GM12878 (cell line): ENCODE results near the gene ADCY1. TPM values are rescaled to one million over a fixed set of nuclear protein-coding genes. Genes with fewer than 3 reads are reported as not detected.

ENCODE experiments used
- ATAC-seq: fragments of 200-7000 bp; cut with Tn5 transposase; 3 replicates; pipeline ENCODE4 v1.9.1; 2020; ENCODE audit warnings: mild to moderate bottlenecking, moderate library complexity
- BruUV-seq: library from RNA; stranded (reverse); fragments of 400-500 nt; replicated peaks from 2 replicates; lab custom pipeline; 2021; lab: Mats Ljungman, UMichigan
- CTCF ChIA-PET: fragments of 300-600 bp; sonication (Branson Sonifier 250); formaldehyde crosslinking; extraction: SDS; loops from one replicate; lab custom pipeline; 2021; ENCODE audit warnings: inconsistent platforms; lab: Yijun Ruan, JAX
- POLR2A ChIA-PET: fragments of 350-600 bp; formaldehyde crosslinking; extraction: SDS; loops from one replicate; lab custom pipeline; 2021; ENCODE audit warnings: inconsistent platforms; lab: Charles Lee
- RAD21 ChIA-PET: fragments of 300-600 bp; sonication (Branson Sonifier 250); formaldehyde crosslinking; loops from one replicate; lab custom pipeline; 2023; ENCODE audit warnings: antibody characterized with exemption; ENCODE audit not compliant: unreplicated experiment; lab: Charles Lee
- SMC1A ChIA-PET: fragments of 300-600 bp; sonication (Branson Sonifier 250); formaldehyde crosslinking; loops from one replicate; lab custom pipeline; 2023; ENCODE audit not compliant: unreplicated experiment, uncharacterized antibody; lab: Charles Lee
- DNase-seq: peaks from one replicate; pipeline ENCODE4 v3.0.0-alpha.2; 2011; ENCODE audit warnings: low read depth, low spot score
- FAIRE-seq: peaks from 3 replicates; lab custom pipeline; 2011; peaks lifted over from hg19 to GRCh38; lab: Jason Lieb, UNC
- H2AFZ ChIP-seq: 2 replicates; pipeline ENCODE4 v1.6.0; 2011; ENCODE audit warnings: low read depth, low read length, control low read depth; ENCODE audit not compliant: control insufficient read depth
- H3K27ac ChIP-seq: 2 replicates; pipeline ENCODE4 v1.5.1; 2011; ENCODE audit warnings: control low read depth; ENCODE audit not compliant: control insufficient read depth, insufficient read depth
- H3K27me3 ChIP-seq, 2 experiments: replicated peaks in 1 of 2; 2 replicates each; pipeline versions ENCODE4 v1.6.0 to v1.6.1; 2011; ENCODE audit warnings: low read length in 1 of 2; ENCODE audit not compliant: control insufficient read depth in 2 of 2, insufficient read depth in 2 of 2
- H3K36me3 ChIP-seq, 2 experiments: 2 replicates each; pipeline ENCODE4 v1.5.1; 2011; ENCODE audit warnings: low read length in 1 of 2; ENCODE audit not compliant: control insufficient read depth in 2 of 2, insufficient read depth in 2 of 2
- H3K4me1 ChIP-seq: 2 replicates; pipeline ENCODE4 v1.6.1; 2011; ENCODE audit warnings: mild to moderate bottlenecking, low read length, moderate library complexity, mixed read lengths; ENCODE audit not compliant: control insufficient read depth, insufficient read depth
- H3K4me2 ChIP-seq: 2 replicates; pipeline ENCODE4 v1.6.0; 2011; ENCODE audit warnings: control low read depth; ENCODE audit not compliant: control insufficient read depth, insufficient read depth
- H3K4me3 ChIP-seq: fragments of 200-600 bp; sonication (generic); 2 replicates; pipeline ENCODE4 v1.5.1; 2016
- H3K79me2 ChIP-seq: 2 replicates; pipeline ENCODE4 v1.6.0; 2011; ENCODE audit warnings: low read length; ENCODE audit not compliant: control insufficient read depth, insufficient read depth
- H3K9ac ChIP-seq: 2 replicates; pipeline ENCODE4 v1.8.0; 2011; ENCODE audit warnings: low read length, control low read depth, mixed read lengths; ENCODE audit not compliant: control insufficient read depth, insufficient read depth
- H3K9me3 ChIP-seq: replicated peaks from 3 replicates; pipeline ENCODE4 v1.5.1; 2011; ENCODE audit warnings: mild to moderate bottlenecking, low read length; ENCODE audit not compliant: control insufficient read depth, insufficient read depth
- H4K20me1 ChIP-seq: 2 replicates; pipeline ENCODE4 v1.6.0; 2011; ENCODE audit not compliant: control insufficient read depth, insufficient read depth
- ASH2L ChIP-seq: fragments of 300-600, 200-600 bp; sonication (generic); IDR thresholded peaks from 2 replicates; pipeline ENCODE4 v1.6.1; 2017; ENCODE audit warnings: low read depth, mild to moderate bottlenecking, borderline replicate concordance
- EED ChIP-seq: sonication (generic); IDR thresholded peaks from 2 replicates; pipeline ENCODE4 v1.6.1; 2016; ENCODE audit warnings: antibody characterized with exemption, low read depth
- GATAD2B ChIP-seq: fragments of 450-650 bp; conservative IDR thresholded peaks from 2 replicates; pipeline ENCODE4 v1.6.1; 2017; ENCODE audit warnings: low read depth, mild to moderate bottlenecking, moderate library complexity
- MEF2B ChIP-seq: fragments of 450-650 bp; IDR thresholded peaks from 2 replicates; pipeline ENCODE4 v1.6.1; 2018; ENCODE audit warnings: mild to moderate bottlenecking, moderate library complexity; ENCODE audit not compliant: partially characterized antibody, poor library complexity, severe bottlenecking
- MYC ChIP-seq: IDR thresholded peaks from 2 replicates; pipeline ENCODE4 v1.6.1; 2011; ENCODE audit warnings: mild to moderate bottlenecking, low read length, moderate library complexity, inconsistent platforms; ENCODE audit not compliant: insufficient read depth, insufficient replicate concordance, insufficient read length, severe bottlenecking
- NRF1 ChIP-seq: conservative IDR thresholded peaks from 2 replicates; pipeline ENCODE4 v1.6.1; 2011; ENCODE audit warnings: mild to moderate bottlenecking, low read depth, low read length, improper control_type of control experiment
- POLR2A ChIP-seq: IDR thresholded peaks from 2 replicates; pipeline ENCODE4 v1.6.1; 2011; ENCODE audit warnings: low read depth, mild to moderate bottlenecking, low read length
- RAD51 ChIP-seq: fragments of 450-650 bp; IDR thresholded peaks from 2 replicates; pipeline ENCODE4 v1.6.1; 2016; ENCODE audit warnings: moderate library complexity, mild to moderate bottlenecking, inconsistent platforms
- SIX5 ChIP-seq: IDR thresholded peaks from 2 replicates; pipeline ENCODE4 v1.6.1; 2011; ENCODE audit warnings: mild to moderate bottlenecking, low read depth, low read length, moderate library complexity; ENCODE audit not compliant: severe bottlenecking
- SRF ChIP-seq, 2 experiments: IDR thresholded peaks; 2 replicates each; pipeline ENCODE4 v1.6.1; 2011; ENCODE audit warnings: low read depth in 2 of 2, low read length in 2 of 2, mild to moderate bottlenecking in 1 of 2, moderate library complexity in 1 of 2
- SUPT20H ChIP-seq: IDR thresholded peaks from 2 replicates; pipeline ENCODE4 v1.6.1; 2011; ENCODE audit warnings: low read depth, mild to moderate bottlenecking, low read length, moderate library complexity, borderline replicate concordance; ENCODE audit not compliant: control insufficient read depth
- TARDBP ChIP-seq: IDR thresholded peaks from 2 replicates; pipeline ENCODE4 v1.6.1; 2016; ENCODE audit warnings: borderline replicate concordance
- TBL1XR1 ChIP-seq: IDR thresholded peaks from 2 replicates; pipeline ENCODE4 v1.6.1; 2012; ENCODE audit warnings: low read depth, low read length, improper control_type of control experiment
- TCF7 ChIP-seq: IDR thresholded peaks from 2 replicates; pipeline ENCODE4 v1.6.1; 2014; ENCODE audit warnings: antibody characterized with exemption, borderline replicate concordance
- YY1 ChIP-seq: IDR thresholded peaks from 2 replicates; pipeline ENCODE4 v1.6.1; 2011; ENCODE audit warnings: low read depth, mild to moderate bottlenecking, low read length
- ZBTB11 ChIP-seq: fragments of 450-650 bp; formaldehyde crosslinking; IDR thresholded peaks from 2 replicates; pipeline ENCODE4 v1.5.0; 2022; ENCODE audit warnings: mild to moderate bottlenecking, missing genetic modification characterization
- WGBS: methylation state at CpG from one replicate; pipeline ENCODE4 v1.1.6; 2016; ENCODE audit warnings: low lambda C conversion rate; ENCODE audit not compliant: insufficient replicate concordance, insufficient coverage; ENCODE audit errors: missing lambda C conversion rate; 5-methylcytosine and 5-hydroxymethylcytosine counted together
- in situ Hi-C: fragments of 300-500 bp; cut with MboI; formaldehyde crosslinking; loops from 9 replicates; pipeline ENCODE4 v1.14.3; 2018; ENCODE audit warnings: mixed read lengths
- intact Hi-C: fragments of 100-400 bp; cut with micrococcal nuclease; formaldehyde crosslinking; loops from one replicate; pipeline ENCODE4 v1.14.2; 2022; ENCODE audit not compliant: unreplicated experiment
- polyA plus RNA-seq, 11 experiments: library from polyadenylated mRNA; depleted of rRNA in 4 of 11; unstranded in 6 of 11; stranded (reverse) in 5 of 11; fragments of >200 nt; fragmentation: Nextera tagmentation in 4 of 11; fragmentation: Illumina TruSeq in 1 of 11; extraction: Ambion mirVana in 4 of 11; extraction: Trizol in 1 of 11; gene quantifications; 1 replicate in 1 of 11; 2 replicates in 10 of 11; pipeline versions ENCODE4 v1.2.1 to v1.2.3, GENCODE V29; 2011 to 2016; ENCODE audit warnings: inconsistent platforms in 2 of 11, missing spikeins in 2 of 11, low read depth in 1 of 11
- total RNA-seq, 4 experiments: library from RNA; depleted of rRNA in 3 of 4; stranded (reverse); fragments of >200 nt in 3 of 4; fragmentation: Illumina TruSeq in 1 of 4; extraction: Trizol in 1 of 4; gene quantifications; 2 replicates each; pipeline versions ENCODE4 v1.2.1 to v1.2.3, GENCODE V29; 2013 to 2021

Gene ADCY1
- total and polyA plus RNA-seq, 10 of the 15 experiments (the other 5 are each of a cell fraction or from before 2014, with no cell fraction given): 0.13 to 1.4 (median 0.45) TPM; not detected in 1

DNA sequence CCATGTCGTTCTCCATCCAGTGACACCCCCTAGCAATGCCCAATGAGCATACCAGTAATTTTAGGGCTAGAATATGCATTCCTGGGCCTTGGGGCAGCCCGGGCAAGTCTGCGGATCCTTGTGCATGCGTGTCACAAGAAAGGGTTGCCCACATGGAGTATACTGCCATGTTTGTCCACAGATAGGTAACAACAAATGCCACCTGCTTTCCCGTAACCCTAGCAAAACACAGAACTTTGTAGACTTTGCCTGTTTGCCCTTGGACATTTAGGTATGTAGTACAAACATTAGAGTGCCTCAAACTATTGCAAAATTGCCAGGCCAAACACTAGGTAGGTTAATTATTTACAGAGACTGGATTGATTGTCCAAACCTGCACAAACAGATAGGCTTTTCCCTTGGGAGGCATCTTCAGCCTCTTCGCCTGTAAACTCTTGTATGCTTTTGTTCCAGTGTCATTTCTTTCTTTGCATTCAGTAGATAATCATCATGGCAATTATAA, 117.0 kb downstream of the ADCY1 start (continued):
- TF ChIP-seq TARDBP (no peak), TCF7 (no peak), SUPT20H (no peak), YY1 (no peak), ZBTB11 (CRISPR knock-in tag) (no peak), GATAD2B (no peak), NRF1 (no peak), POLR2A (no peak), ASH2L (no peak), EED (no peak), SRF (IDR thresholded peaks at IDR 0.05; ENCODE audit: low read depth in 2 of 2, low read length in 2 of 2) (no peak)

DNA sequence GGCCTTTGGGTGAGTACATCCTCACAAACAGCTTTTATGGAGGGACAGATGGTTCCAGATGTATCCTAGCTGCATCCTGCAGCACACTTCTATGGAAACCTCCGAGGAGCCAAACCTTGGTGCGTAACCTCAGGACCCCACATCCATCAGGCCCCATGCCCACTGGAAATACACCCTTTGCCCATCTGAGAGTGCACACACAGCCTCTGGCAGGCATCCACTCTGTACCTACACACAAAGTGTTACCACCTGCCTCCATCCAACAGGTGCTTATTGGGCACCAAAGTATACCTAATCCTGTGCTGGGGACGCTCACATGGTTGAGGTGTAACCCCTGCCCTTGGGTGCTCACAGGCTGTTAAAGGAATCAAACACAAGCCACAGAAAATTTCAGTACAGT, 117.9 kb downstream of the ADCY1 start:
- H4K20me1 ChIP-seq: no peaks in the 10 kb centered on the region
- ChIA-PET POLR2A (no interaction called here), CTCF (no interaction called here), RAD21 (no interaction called here), SMC1A (no interaction called here)
- no peaks in the 10 kb centered on the region for H3K36me3 ChIP-seq
- H3K4me1 ChIP-seq: no peaks in the 10 kb centered on the region
- H3K27ac ChIP-seq: no peak overlapping the region
- WGBS: 31% methylated on average over 3 of the region's 3 CpGs
- no peak overlapping the region for H3K4me2 ChIP-seq
- no peak overlapping the region for H3K4me3 ChIP-seq
- no peaks in the 10 kb centered on the region for H3K79me2 ChIP-seq
- no peak overlapping the region for H2AFZ ChIP-seq
- BruUV-seq: no TSS peak
- in situ Hi-C loops (no loop called here), intact Hi-C loops (no loop called here)
- H3K9ac ChIP-seq: no peak overlapping the region
- ATAC-seq: no peak
- no peaks in the 10 kb centered on the region for H3K27me3 ChIP-seq
- DNase-seq: no peak
- H3K9me3 ChIP-seq: no peaks in the 10 kb centered on the region
- FAIRE-seq: no peak
- TF ChIP-seq RAD51: no peak
- no peak for TF ChIP-seq SIX5
- TF ChIP-seq MYC: no peak
- no peak for TF ChIP-seq TBL1XR1
- TF ChIP-seq ZBTB11 (CRISPR knock-in tag): no peak
- TF ChIP-seq SUPT20H: no peak
- no peak for TF ChIP-seq MEF2B
